SKM-1 treated with dmso at 0.1 percent for 144 hours (cell line): ENCODE measurements around the gene SLC2A14.
"Not testable (repeated sequence)": the region's sequence is repeated elsewhere in the genome, so short reads cannot be mapped to it uniquely, and the experiment has no call there.

ENCODE experiments used
- DNase-seq: peaks from one replicate; lab custom pipeline; 2025; ENCODE audit not compliant: unreplicated experiment; lab: John Stamatoyannopoulos, UW

The SLC2A14 gene

GRCh38 chr12:7872566-7873319, at the start of gene SLC2A14:
SLC2A14 (minus strand) TSS chr12:7872915; CDS start chr12:7869880, 3,035 bp downstream.
- no peak for DNase-seq

GRCh38 chr12:7921181-7921580, 48.5 kb upstream of the SLC2A14 start:
- not testable (repeated sequence) for DNase-seq

GRCh38 chr12:7918268-7918590, 45.5 kb upstream of the SLC2A14 start:
- DNase-seq = not testable (repeated sequence)

- DNase-seq = no peak
These were observed 44.9 kb upstream of the SLC2A14 start for GRCh38 chr12:7917392-7918267.

GRCh38 chr12:7916936-7917335, 44.2 kb upstream of the SLC2A14 start:
- DNase-seq = no peak

GRCh38 chr12:7915661-7916403, 43.1 kb upstream of the SLC2A14 start:
- no peak for DNase-seq

- not testable (repeated sequence) for DNase-seq
These were observed 37.4 kb upstream of the SLC2A14 start for GRCh38 chr12:7910106-7910505.

GRCh38 chr12:7907009-7907408, 34.3 kb upstream of the SLC2A14 start:
- DNase-seq = no peak

- DNase-seq = not testable (repeated sequence)
These were observed 33.6 kb upstream of the SLC2A14 start for GRCh38 chr12:7906303-7906702.

- not testable (repeated sequence) for DNase-seq
These were observed 32.9 kb upstream of the SLC2A14 start for GRCh38 chr12:7905600-7906125.

- no peak for DNase-seq
These were observed 32.4 kb upstream of the SLC2A14 start for GRCh38 chr12:7905071-7905470.

GRCh38 chr12:7902416-7902815, 29.7 kb upstream of the SLC2A14 start:
- not testable (repeated sequence) for DNase-seq

GRCh38 chr12:7899755-7900154, 27.0 kb upstream of the SLC2A14 start:
- DNase-seq = no peak

- not testable (repeated sequence) for DNase-seq
These were observed 24.0 kb upstream of the SLC2A14 start for GRCh38 chr12:7896726-7897125.

GRCh38 chr12:7892186-7892980, 19.7 kb upstream of the SLC2A14 start:
- no peak for DNase-seq

GRCh38 chr12:7884689-7885088, 12.0 kb upstream of the SLC2A14 start:
- peak; percentile 27 for DNase-seq

GRCh38 chr12:7881736-7882120, 9.0 kb upstream of the SLC2A14 start:
- DNase-seq = not testable (repeated sequence)

- DNase-seq = not testable (repeated sequence)
These were observed 8.4 kb upstream of the SLC2A14 start for GRCh38 chr12:7880952-7881735.

- no peak for DNase-seq
These were observed 6.5 kb upstream of the SLC2A14 start for GRCh38 chr12:7879246-7879645.

GRCh38 chr12:7877420-7877819, 4.7 kb upstream of the SLC2A14 start:
- no peak for DNase-seq
